Suprapubic skin (tissue), 4 donors: ENCODE results near the gene PRPF38B. TPM values are rescaled to one million over a fixed set of nuclear protein-coding genes. Genes with fewer than 3 reads are reported as not detected.
"Not testable (repeated sequence)": the region's sequence is repeated elsewhere in the genome, so short reads cannot be mapped to it uniquely, and the experiment has no call there.

ENCODE experiments used
- DNase-seq, 2 donors: peaks; one replicate each; pipeline ENCODE4 v3.0.0-alpha.2; 2019; ENCODE audit warnings: low spot score in 2 of 2
- H3K27ac ChIP-seq: fragments of 200-600 bp; sonication (generic); one replicate; pipeline ENCODE4 v1.5.1; 2019
- H3K27me3 ChIP-seq: fragments of 200-600 bp; sonication (generic); one replicate; pipeline ENCODE4 v1.5.1; 2019
- H3K36me3 ChIP-seq: fragments of 200-600 bp; sonication (generic); one replicate; pipeline ENCODE4 v1.5.1; 2019
- H3K4me1 ChIP-seq: fragments of 200-600 bp; sonication (generic); one replicate; pipeline ENCODE4 v1.5.1; 2019
- H3K4me3 ChIP-seq: fragments of 200-600 bp; sonication (generic); one replicate; pipeline ENCODE4 v1.5.1; 2019; ENCODE audit warnings: mild to moderate bottlenecking
- H3K9me3 ChIP-seq: fragments of 200-600 bp; sonication (generic); one replicate; pipeline ENCODE4 v1.5.1; 2019
- CTCF ChIP-seq, 2 donors: fragments of 200-600 bp in 1 of 2; fragments of 450-650 bp in 1 of 2; sonication (generic) in 1 of 2; IDR thresholded peaks; one replicate each; pipeline ENCODE4 v1.5.1; 2016 to 2019; ENCODE audit warnings: antibody characterized with exemption in 2 of 2, mild to moderate bottlenecking in 1 of 2, moderate library complexity in 1 of 2
- EP300 ChIP-seq: sonication (generic); formaldehyde crosslinking; IDR thresholded peaks from one replicate; pipeline ENCODE4 v1.6.1; 2017; ENCODE audit warnings: antibody characterized with exemption
- POLR2A ChIP-seq, 2 donors: fragments of 450-650 bp; IDR thresholded peaks; one replicate each; pipeline ENCODE4 v1.6.1; 2017; ENCODE audit warnings: antibody characterized with exemption in 2 of 2, mild to moderate bottlenecking in 2 of 2, moderate library complexity in 2 of 2
- POLR2AphosphoS5 ChIP-seq, 3 donors: sonication (generic); formaldehyde crosslinking; IDR thresholded peaks; one replicate each; pipeline ENCODE4 v1.6.1; 2017; ENCODE audit warnings: antibody characterized with exemption in 3 of 3
- WGBS: methylation state at CpG from one replicate; pipeline ENCODE4 v1.1.5; 2018; 5-methylcytosine and 5-hydroxymethylcytosine counted together
- total RNA-seq, 4 donors: library from RNA; depleted of rRNA; stranded (reverse); fragments of >200 nt; gene quantifications; one replicate each; pipeline ENCODE4 v1.1.0, GENCODE V29; 2016

PRPF38B gene
- total RNA-seq, 4 donors from 2014 or later: 17.5 to 58.4 (median 25.4) TPM

- no peaks in the 10 kb centered on the region for H3K36me3 ChIP-seq
- 71% methylated on average over 2 of the region's 2 CpGs for WGBS
- no peak for DNase-seq
Measured at GRCh38 chr1:108663074-108663473, 29.0 kb upstream of the PRPF38B start.

GRCh38 chr1:108664481-108664880 is 27.6 kb upstream of the PRPF38B start:
- Histone ChIP-seq H3K4me3 (no peak overlapping the region), H3K27me3 (no peaks in the 10 kb centered on the region), H3K27ac (no peak overlapping the region), H3K4me1 (peaks cover 8% of the 10 kb centered on the region), H3K9me3 (no peaks in the 10 kb centered on the region), H3K36me3 (no peaks in the 10 kb centered on the region)
- TF ChIP-seq EP300 (no peak), POLR2A (IDR thresholded peaks at IDR 0.05) (no peak), CTCF (IDR thresholded peaks at IDR 0.05) (no peak), POLR2AphosphoS5 (IDR thresholded peaks at IDR 0.05) (no peak)
- WGBS: 84% methylated on average over 6 of the region's 6 CpGs
- DNase-seq: no peak

More at GRCh38 chr1:108663074-108663473, 29.0 kb upstream of the PRPF38B start:
- no peak overlapping the region for H3K4me3 ChIP-seq
- no peaks in the 10 kb centered on the region for H3K27me3 ChIP-seq
- H3K4me1 ChIP-seq: peaks cover 8% of the 10 kb centered on the region
- no peak overlapping the region for H3K27ac ChIP-seq
- TF ChIP-seq CTCF (IDR thresholded peaks at IDR 0.05) (no peak), POLR2AphosphoS5 (IDR thresholded peaks at IDR 0.05) (no peak), POLR2A (IDR thresholded peaks at IDR 0.05) (no peak), EP300 (no peak)
- no peaks in the 10 kb centered on the region for H3K9me3 ChIP-seq

GRCh38 chr1:108665067-108665466 is 27.0 kb upstream of the PRPF38B start:
- no peak for DNase-seq
- Histone ChIP-seq H3K4me1 (peaks cover 8% of the 10 kb centered on the region), H3K9me3 (no peaks in the 10 kb centered on the region), H3K27ac (no peak overlapping the region), H3K36me3 (no peaks in the 10 kb centered on the region), H3K27me3 (no peaks in the 10 kb centered on the region), H3K4me3 (no peak overlapping the region)
- TF ChIP-seq CTCF (IDR thresholded peaks at IDR 0.05): no peak
- TF ChIP-seq EP300: no peak
- TF ChIP-seq POLR2AphosphoS5 (IDR thresholded peaks at IDR 0.05): no peak
- no peak for TF ChIP-seq POLR2A (IDR thresholded peaks at IDR 0.05)
- 73% methylated on average over 2 of the region's 2 CpGs for WGBS

GRCh38 chr1:108665771-108666170 is 26.3 kb upstream of the PRPF38B start:
- 70% methylated on average over 1 of the region's 1 CpG for WGBS
- Histone ChIP-seq H3K4me1 (peaks cover 8% of the 10 kb centered on the region), H3K27me3 (no peaks in the 10 kb centered on the region), H3K4me3 (no peak overlapping the region), H3K9me3 (no peaks in the 10 kb centered on the region), H3K27ac (no peak overlapping the region), H3K36me3 (no peaks in the 10 kb centered on the region)
- no peak for DNase-seq
- no peak for TF ChIP-seq POLR2A (IDR thresholded peaks at IDR 0.05)
- TF ChIP-seq EP300: no peak
- no peak for TF ChIP-seq CTCF (IDR thresholded peaks at IDR 0.05)
- no peak for TF ChIP-seq POLR2AphosphoS5 (IDR thresholded peaks at IDR 0.05)

- 100% methylated on average over 1 of the region's 28 CpGs for WGBS
- not testable (repeated sequence) for H3K4me1 ChIP-seq, H3K9me3 ChIP-seq, H3K27ac ChIP-seq, H3K27me3 ChIP-seq, DNase-seq, H3K36me3 ChIP-seq, H3K4me3 ChIP-seq
Measured at GRCh38 chr1:108667422-108667821, 24.7 kb upstream of the PRPF38B start.

GRCh38 chr1:108668777-108669176 is 23.3 kb upstream of the PRPF38B start:
- Histone ChIP-seq H3K27me3 (peaks cover 4% of the 10 kb centered on the region), H3K36me3 (no peaks in the 10 kb centered on the region), H3K4me1 (no peaks in the 10 kb centered on the region), H3K9me3 (no peaks in the 10 kb centered on the region), H3K27ac (no peak overlapping the region), H3K4me3 (no peak overlapping the region)
- no peak for DNase-seq
- TF ChIP-seq POLR2A (IDR thresholded peaks at IDR 0.05) (no peak), CTCF (IDR thresholded peaks at IDR 0.05) (no peak), POLR2AphosphoS5 (IDR thresholded peaks at IDR 0.05) (no peak), EP300 (no peak)
